ENCODE data around the gene CCDC38. TPM values are rescaled to one million over a fixed set of nuclear protein-coding genes. Genes with fewer than 3 reads are reported as not detected.
"Not testable (repeated sequence)": the region's sequence is repeated elsewhere in the genome, so short reads cannot be mapped to it uniquely, and the experiment has no call there.

CCDC38 gene
- total RNA-seq, 1 experiment from 2014 or later, result not detected

DNA sequence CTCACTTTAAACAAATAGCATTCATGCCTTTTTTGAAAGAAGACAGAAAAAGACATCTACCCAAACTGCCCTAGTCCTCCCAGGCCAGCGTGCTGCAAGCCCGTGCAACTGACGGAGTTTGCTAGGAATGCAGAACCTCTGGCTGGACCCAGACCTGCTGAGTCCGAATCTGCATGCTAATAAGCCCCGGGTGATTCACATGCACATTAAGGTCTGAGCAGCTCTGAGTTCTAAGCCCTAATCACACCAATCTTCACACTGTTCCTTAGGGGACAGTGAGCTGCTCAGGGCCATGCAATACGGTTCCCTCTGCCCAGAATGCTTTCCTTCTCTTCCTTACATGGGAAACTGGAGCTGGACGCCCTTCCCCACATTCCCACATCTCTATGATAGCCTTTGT is 28.5 kb upstream of the CCDC38 start:
- Mint-ChIP-seq H3K4me3 (ENCODE audit: low read depth, unreplicated experiment) (no peak overlapping the region), H3K4me1 (ENCODE audit: low read depth, unreplicated experiment) (peaks cover 10% of the 10 kb centered on the region), H3K27me3 (ENCODE audit: unreplicated experiment) (no peaks in the 10 kb centered on the region), H3K36me3 (ENCODE audit: insufficient read depth, unreplicated experiment) (no peaks in the 10 kb centered on the region), H3K27ac (ENCODE audit: unreplicated experiment) (no peak overlapping the region), H3K9me3 (ENCODE audit: low read depth, unreplicated experiment) (no peaks in the 10 kb centered on the region)
- TF ChIP-seq, protein P1, sequence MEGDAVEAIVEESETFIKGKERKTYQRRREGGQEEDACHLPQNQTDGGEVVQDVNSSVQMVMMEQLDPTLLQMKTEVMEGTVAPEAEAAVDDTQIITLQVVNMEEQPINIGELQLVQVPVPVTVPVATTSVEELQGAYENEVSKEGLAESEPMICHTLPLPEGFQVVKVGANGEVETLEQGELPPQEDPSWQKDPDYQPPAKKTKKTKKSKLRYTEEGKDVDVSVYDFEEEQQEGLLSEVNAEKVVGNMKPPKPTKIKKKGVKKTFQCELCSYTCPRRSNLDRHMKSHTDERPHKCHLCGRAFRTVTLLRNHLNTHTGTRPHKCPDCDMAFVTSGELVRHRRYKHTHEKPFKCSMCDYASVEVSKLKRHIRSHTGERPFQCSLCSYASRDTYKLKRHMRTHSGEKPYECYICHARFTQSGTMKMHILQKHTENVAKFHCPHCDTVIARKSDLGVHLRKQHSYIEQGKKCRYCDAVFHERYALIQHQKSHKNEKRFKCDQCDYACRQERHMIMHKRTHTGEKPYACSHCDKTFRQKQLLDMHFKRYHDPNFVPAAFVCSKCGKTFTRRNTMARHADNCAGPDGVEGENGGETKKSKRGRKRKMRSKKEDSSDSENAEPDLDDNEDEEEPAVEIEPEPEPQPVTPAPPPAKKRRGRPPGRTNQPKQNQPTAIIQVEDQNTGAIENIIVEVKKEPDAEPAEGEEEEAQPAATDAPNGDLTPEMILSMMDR (IDR thresholded peaks at IDR 0.05; ENCODE audit: unreplicated experiment), result no peak
- DNase-seq, result no peak
- CTCF ChIA-PET, result interaction anchor here (0.6 kb wide), 2 partner anchors 250 to 1513 kb away, joined by 3 to 7 read pairs; no protein-coding TSS in a partner anchor
- intact Hi-C loops (cut with micrococcal nuclease; ENCODE audit: unreplicated experiment), result no loop called here
- BruUV-seq (replicated peaks), result no TSS peak

DNA sequence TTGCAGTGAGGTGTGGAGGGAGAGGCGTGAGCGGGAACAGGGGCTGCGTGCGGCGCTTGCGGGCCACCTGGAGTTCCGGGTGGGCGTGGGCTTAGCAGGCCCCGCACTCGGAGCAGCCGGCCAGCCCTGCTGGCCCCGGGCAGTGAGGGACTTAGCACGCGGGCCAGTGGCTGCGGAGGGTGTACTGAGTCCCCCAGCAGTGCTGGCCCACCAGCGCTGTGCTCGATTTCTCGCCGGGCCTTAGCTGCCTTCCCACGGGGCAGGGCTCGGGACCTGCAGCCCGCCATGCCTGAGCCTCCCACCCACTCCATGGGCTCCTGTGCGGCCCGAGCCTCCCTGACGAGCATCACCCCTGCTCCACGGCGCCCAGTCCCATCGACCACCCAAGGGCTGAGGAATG is 26.7 kb upstream of the CCDC38 start:
- H3K36me3 Mint-ChIP-seq (ENCODE audit: insufficient read depth, unreplicated experiment); CTCF ChIA-PET; H3K27ac Mint-ChIP-seq (ENCODE audit: unreplicated experiment); H3K9me3 Mint-ChIP-seq (ENCODE audit: low read depth, unreplicated experiment); H3K4me1 Mint-ChIP-seq (ENCODE audit: low read depth, unreplicated experiment); H3K4me3 Mint-ChIP-seq (ENCODE audit: low read depth, unreplicated experiment); H3K27me3 Mint-ChIP-seq (ENCODE audit: unreplicated experiment); DNase-seq; intact Hi-C loops (cut with micrococcal nuclease; ENCODE audit: unreplicated experiment); BruUV-seq (replicated peaks): not testable (repeated sequence)

DNA sequence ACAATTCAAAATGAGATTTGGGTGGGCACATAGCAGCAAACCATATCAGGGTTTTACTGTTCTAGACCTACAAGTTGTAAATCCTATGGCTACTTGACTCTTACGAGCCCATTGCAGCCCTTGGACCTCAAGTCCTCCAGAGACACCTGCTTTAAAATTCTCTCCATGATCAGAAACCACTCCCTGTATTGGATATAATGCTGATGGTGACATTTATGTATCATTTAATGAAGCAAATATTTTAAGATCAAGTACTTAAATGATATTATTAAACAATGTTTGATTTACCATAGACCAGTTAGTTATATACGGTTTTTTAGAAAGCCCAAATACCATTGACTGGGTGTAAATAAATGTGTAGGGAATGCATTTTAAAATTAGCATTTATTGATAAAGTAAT is 24.9 kb upstream of the CCDC38 start:
- no peak for DNase-seq
- CTCF ChIA-PET, result interaction anchor here (1.8 kb wide), 1 partner anchor 24 kb away, joined by 4 read pairs; the partner anchor contains the start of gene AMDHD1
- TF ChIP-seq, protein P1 (IDR thresholded peaks at IDR 0.05; ENCODE audit: unreplicated experiment), result no peak
- intact Hi-C loops (cut with micrococcal nuclease; ENCODE audit: unreplicated experiment), result no loop called here
- Mint-ChIP-seq H3K4me3 (ENCODE audit: low read depth, unreplicated experiment) (no peak overlapping the region), H3K9me3 (ENCODE audit: low read depth, unreplicated experiment) (no peaks in the 10 kb centered on the region), H3K36me3 (ENCODE audit: insufficient read depth, unreplicated experiment) (no peaks in the 10 kb centered on the region), H3K4me1 (ENCODE audit: low read depth, unreplicated experiment) (peaks cover 10% of the 10 kb centered on the region), H3K27ac (ENCODE audit: unreplicated experiment) (no peak overlapping the region), H3K27me3 (ENCODE audit: unreplicated experiment) (no peaks in the 10 kb centered on the region)
- no TSS peak for BruUV-seq (replicated peaks)

DNA sequence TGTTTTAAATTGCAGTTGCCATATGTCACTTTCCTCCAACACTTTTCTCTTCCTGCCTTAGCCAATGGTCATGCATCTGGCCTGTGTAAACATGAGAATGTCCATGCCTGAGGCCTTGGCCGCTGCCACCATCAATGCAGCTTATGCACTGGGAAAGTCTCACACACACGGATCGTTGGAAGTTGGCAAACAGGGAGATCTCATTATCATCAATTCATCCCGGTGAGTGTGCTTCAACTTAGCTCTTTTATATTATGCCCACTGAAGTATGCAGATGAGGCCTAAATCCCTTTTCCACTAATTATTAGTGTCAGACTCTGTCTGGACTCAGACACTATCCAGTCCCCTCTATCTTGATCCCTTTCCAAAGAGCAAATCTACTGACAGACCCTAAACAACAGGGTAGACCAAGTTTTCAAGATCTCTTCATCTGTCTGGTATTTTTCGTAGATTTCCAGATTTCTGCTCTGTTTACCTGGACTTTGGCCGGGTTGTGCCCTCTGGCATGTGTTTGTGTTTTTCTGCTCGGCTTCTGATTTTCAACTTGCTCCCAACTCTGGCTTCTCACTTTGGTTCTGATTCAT is 24.0 kb upstream of the CCDC38 start:
- intact Hi-C loops (cut with micrococcal nuclease; ENCODE audit: unreplicated experiment), result no loop called here

More for the DNA sequence above, 24.0 kb upstream of the CCDC38 start:
- CTCF ChIA-PET, result interaction anchor here (1.1 to 1.8 kb wide), 2 partner anchors 11 to 23 kb away, joined by 3 to 4 read pairs; partner anchors contain the start of gene AMDHD1
- BruUV-seq (replicated peaks), result no TSS peak
- TF ChIP-seq, protein P1 (IDR thresholded peaks at IDR 0.05; ENCODE audit: unreplicated experiment), result no peak
- peaks cover 10% of the 10 kb centered on the region for H3K4me1 Mint-ChIP-seq (ENCODE audit: low read depth, unreplicated experiment)
- H3K4me3 Mint-ChIP-seq (ENCODE audit: low read depth, unreplicated experiment), result no peak overlapping the region
- H3K36me3 Mint-ChIP-seq (ENCODE audit: insufficient read depth, unreplicated experiment), result no peaks in the 10 kb centered on the region
- no peak for DNase-seq
- no peak overlapping the region for H3K27ac Mint-ChIP-seq (ENCODE audit: unreplicated experiment)
- H3K9me3 Mint-ChIP-seq (ENCODE audit: low read depth, unreplicated experiment), result no peaks in the 10 kb centered on the region
- no peaks in the 10 kb centered on the region for H3K27me3 Mint-ChIP-seq (ENCODE audit: unreplicated experiment)
